Endothelial cell of umbilical vein (primary cell): ENCODE results near the gene CNTNAP2. TPM values are rescaled to one million over a fixed set of nuclear protein-coding genes. Genes with fewer than 3 reads are reported as not detected.

ENCODE experiments used
- BruUV-seq: library from RNA; stranded (reverse); fragments of 400-500 nt; replicated peaks from 2 replicates; lab custom pipeline; 2021; lab: Mats Ljungman, UMichigan
- CTCF ChIA-PET: fragments of 300-600, 350-600 bp; sonication (Branson Sonifier 250); formaldehyde crosslinking; loops from one replicate; lab custom pipeline; 2021; ENCODE audit warnings: antibody characterized with exemption, inconsistent platforms; lab: Charles Lee
- POLR2A ChIA-PET: fragments of 300-600, 350-600 bp; sonication (Branson Sonifier 250); formaldehyde crosslinking; loops from one replicate; lab custom pipeline; 2021; ENCODE audit warnings: antibody characterized with exemption, inconsistent platforms; lab: Charles Lee
- DNase-seq: peaks from one replicate; pipeline ENCODE4 v3.0.0-alpha.2; 2011; ENCODE audit warnings: low read depth, low spot score
- FAIRE-seq: peaks from 2 replicates; lab custom pipeline; 2011; peaks lifted over from hg19 to GRCh38; lab: Jason Lieb, UNC
- H2AFZ ChIP-seq: 2 replicates; pipeline ENCODE4 v1.6.0; 2012; ENCODE audit warnings: low read depth, low read length, control low read depth, inconsistent platforms
- H3K27ac ChIP-seq: 2 replicates; pipeline ENCODE4 v1.5.1; 2011; ENCODE audit warnings: low read depth, mild to moderate bottlenecking, control low read depth, low read length, moderate library complexity; ENCODE audit not compliant: insufficient read depth
- H3K27me3 ChIP-seq, 2 experiments: 2 replicates each; pipeline versions ENCODE4 v1.6.0 to v1.6.1; 2011; ENCODE audit warnings: low read length in 2 of 2, mixed read lengths in 1 of 2; ENCODE audit not compliant: control insufficient read depth in 2 of 2, insufficient read depth in 2 of 2
- H3K36me3 ChIP-seq, 2 experiments: 2 replicates in 1 of 2; 3 replicates in 1 of 2; pipeline ENCODE4 v1.5.1; 2011; ENCODE audit warnings: low read length in 2 of 2, mild to moderate bottlenecking in 1 of 2, moderate library complexity in 1 of 2; ENCODE audit not compliant: control insufficient read depth in 2 of 2, insufficient read depth in 2 of 2; ENCODE audit errors: extremely low read depth in 1 of 2
- H3K4me1 ChIP-seq: 3 replicates; pipeline ENCODE4 v1.5.1; 2011; ENCODE audit warnings: mild to moderate bottlenecking, low read length; ENCODE audit not compliant: control insufficient read depth, insufficient read depth; ENCODE audit errors: extremely low read depth
- H3K4me2 ChIP-seq: 2 replicates; pipeline ENCODE4 v1.6.1; 2011; ENCODE audit warnings: low read length, control low read depth, mixed read lengths; ENCODE audit not compliant: insufficient read depth
- H3K4me3 ChIP-seq, 3 experiments: fragments of 200-600 bp in 1 of 3; sonication (generic), shearing (Covaris generic) in 1 of 3; replicated peaks in 1 of 3; 2 replicates each; pipeline ENCODE4 v1.5.1; 2011 to 2016; ENCODE audit warnings: control low read depth in 3 of 3, low read length in 3 of 3, mild to moderate bottlenecking in 2 of 3, inconsistent platforms in 1 of 3, low read depth in 1 of 3, moderate library complexity in 1 of 3; ENCODE audit not compliant: insufficient read depth in 1 of 3
- H3K79me2 ChIP-seq: 2 replicates; pipeline ENCODE4 v1.6.0; 2012; ENCODE audit warnings: low read length, inconsistent platforms; ENCODE audit not compliant: control insufficient read depth, insufficient read depth
- H3K9ac ChIP-seq: replicated peaks from 2 replicates; pipeline ENCODE3; 2011; ENCODE audit warnings: low read length, control low read depth; ENCODE audit not compliant: insufficient read depth; ENCODE audit errors: extremely low read depth
- H3K9me1 ChIP-seq: replicated peaks from 3 replicates; pipeline ENCODE4 v1.6.0; 2011; ENCODE audit warnings: mild to moderate bottlenecking, low read length; ENCODE audit not compliant: control insufficient read depth, insufficient read depth; ENCODE audit errors: extremely low read depth
- H3K9me3 ChIP-seq: replicated peaks from 2 replicates; pipeline ENCODE4 v1.5.1; 2012; ENCODE audit warnings: low read length, inconsistent platforms; ENCODE audit not compliant: control insufficient read depth, insufficient read depth
- H4K20me1 ChIP-seq: replicated peaks from 2 replicates; pipeline ENCODE3; 2011; ENCODE audit warnings: mild to moderate bottlenecking, low read length; ENCODE audit not compliant: control insufficient read depth, insufficient read depth; ENCODE audit errors: extremely low read depth
- CTCF ChIP-seq, 2 donors: IDR thresholded peaks; 1 replicate in 1 of 2; 2 replicates in 1 of 2; pipeline ENCODE4 v1.5.1; 2011; ENCODE audit warnings: low read length in 2 of 2, mild to moderate bottlenecking in 2 of 2, moderate library complexity in 2 of 2, control low read depth in 1 of 2, inconsistent platforms in 1 of 2, low read depth in 1 of 2; ENCODE audit not compliant: insufficient read depth in 1 of 2; ENCODE audit errors: extremely low read depth in 1 of 2
- EZH2 ChIP-seq: IDR thresholded peaks from 2 replicates; pipeline ENCODE4 v1.6.1; 2012; ENCODE audit warnings: borderline replicate concordance, low read depth, mild to moderate bottlenecking, moderate library complexity, low read length, inconsistent platforms; ENCODE audit not compliant: severe bottlenecking
- FOS ChIP-seq: IDR thresholded peaks from 2 replicates; pipeline ENCODE4 v1.6.1; 2011; ENCODE audit warnings: mild to moderate bottlenecking, low read length, moderate library complexity, borderline replicate concordance; ENCODE audit not compliant: insufficient read depth
- GATA2 ChIP-seq: IDR thresholded peaks from 2 replicates; pipeline ENCODE4 v1.7.0; 2011; ENCODE audit warnings: low read depth, mild to moderate bottlenecking, moderate library complexity, mixed read lengths, low read length; ENCODE audit not compliant: insufficient read length, insufficient read depth
- JUN ChIP-seq: IDR thresholded peaks from 2 replicates; pipeline ENCODE4 v1.6.1; 2011; ENCODE audit warnings: borderline replicate concordance, low read depth; ENCODE audit not compliant: insufficient read length, insufficient read depth
- MAX ChIP-seq: IDR thresholded peaks from 2 replicates; pipeline ENCODE4 v1.6.1; 2011; ENCODE audit not compliant: insufficient read depth, insufficient read length
- MYC ChIP-seq: IDR thresholded peaks from one replicate; pipeline ENCODE4 v1.6.1; 2011; ENCODE audit warnings: mild to moderate bottlenecking, low read depth, low read length
- POLR2A ChIP-seq: IDR thresholded peaks from 2 replicates; pipeline ENCODE4 v1.6.1; 2012; ENCODE audit warnings: low read depth, mild to moderate bottlenecking, control low read depth, low read length
- POLR2AphosphoS5 ChIP-seq: IDR thresholded peaks from 2 replicates; pipeline ENCODE4 v1.6.1; 2012; ENCODE audit warnings: low read depth, mild to moderate bottlenecking, control low read depth, low read length, moderate library complexity; ENCODE audit not compliant: insufficient read depth
- dilution Hi-C: fragments of 300-500 bp; cut with MboI; formaldehyde crosslinking; loops from one replicate; pipeline ENCODE4 v1.15.0; 2019; ENCODE audit warnings: low sequenced_read_pairs; ENCODE audit not compliant: extremely low pct_ligation_motif_present
- intact Hi-C: fragments of 100-400 bp; cut with micrococcal nuclease; formaldehyde crosslinking; loops from one replicate; pipeline ENCODE4 v1.10.0; 2022
- polyA plus RNA-seq, 4 experiments: library from polyadenylated mRNA; depleted of rRNA in 3 of 4; stranded (reverse) in 3 of 4; unstranded in 1 of 4; fragments of >200 nt; gene quantifications; 2 replicates each; pipeline versions ENCODE4 v1.2.1 to v1.2.3, GENCODE V29; 2011 to 2012; ENCODE audit warnings: missing spikeins in 1 of 4
- total RNA-seq: library from RNA; stranded (reverse); gene quantifications from 2 replicates; pipeline ENCODE4 v1.2.3, GENCODE V29; 2021

CNTNAP2 gene
- total and polyA plus RNA-seq, 2 donors (not counting 3 experiments of a cell fraction or from before 2014, with no cell fraction given), result not detected

GRCh38 chr7:147742301-147742700 is 1625.7 kb downstream of the CNTNAP2 start:
- Histone ChIP-seq H3K79me2 (no peaks in the 10 kb centered on the region), H3K27ac (no peak overlapping the region), H3K9me1 (no peaks in the 10 kb centered on the region), H2AFZ (no peak overlapping the region), H3K9me3 (peaks cover 2% of the 10 kb centered on the region), H4K20me1 (no peaks in the 10 kb centered on the region), H3K9ac (no peak overlapping the region), H3K4me1 (no peaks in the 10 kb centered on the region), H3K4me3 (no peak overlapping the region), H3K27me3 (no peaks in the 10 kb centered on the region), H3K36me3 (no peaks in the 10 kb centered on the region), H3K4me2 (no peak overlapping the region)
- ChIA-PET POLR2A (no interaction called here), CTCF (no interaction called here)
- intact Hi-C loops, result no loop called here
- DNase-seq (no peak), FAIRE-seq (no peak)
- no TSS peak for BruUV-seq
- no peak for TF ChIP-seq MAX
- TF ChIP-seq POLR2AphosphoS5, result no peak
- no peak for TF ChIP-seq EZH2
- dilution Hi-C loops, result no loop called here

GRCh38 chr7:147756300-147756699 is 1639.7 kb downstream of the CNTNAP2 start:
- H4K20me1 ChIP-seq, result no peaks in the 10 kb centered on the region
- H3K27me3 ChIP-seq, result no peaks in the 10 kb centered on the region
- H2AFZ ChIP-seq, result no peak overlapping the region
- H3K4me2 ChIP-seq, result no peak overlapping the region
- POLR2A ChIA-PET, result no interaction called here
- no peak overlapping the region for H3K27ac ChIP-seq
- TF ChIP-seq POLR2AphosphoS5 (no peak), MYC (no peak), MAX (no peak), EZH2 (no peak), POLR2A (no peak), GATA2 (no peak), FOS (no peak), CTCF (IDR thresholded peaks at IDR 0.05; ENCODE audit: extremely low read depth in 1 of 2, insufficient read depth in 1 of 2, low read depth in 1 of 2, low read length in 2 of 2) (no peak), JUN (no peak)
- no peaks in the 10 kb centered on the region for H3K36me3 ChIP-seq
- CTCF ChIA-PET, result no interaction called here
- H3K9ac ChIP-seq, result no peak overlapping the region
- DNase-seq (no peak), FAIRE-seq (no peak)
- no peaks in the 10 kb centered on the region for H3K79me2 ChIP-seq
- no peak overlapping the region for H3K4me3 ChIP-seq
- intact Hi-C loops (no loop called here), dilution Hi-C loops (no loop called here)
- H3K9me1 ChIP-seq, result no peaks in the 10 kb centered on the region
- BruUV-seq, result no TSS peak
- H3K4me1 ChIP-seq, result no peaks in the 10 kb centered on the region
- peaks cover 3% of the 10 kb centered on the region for H3K9me3 ChIP-seq
